22Rv1 (cell line): Measurements from ENCODE around the gene ANO9.
A peak's percentile ranks its signal among the peaks of the same experiment; 100 is the strongest.

Source experiments
- ZFX ChIP-seq: fragments of 450-650 bp; IDR thresholded peaks from 2 replicates; pipeline ENCODE4 v1.6.1; 2017; ENCODE audit warnings: antibody characterized with exemption, borderline replicate concordance
- TF ChIP-seq, protein P1 (sequence below): fragments of 450-650 bp; IDR thresholded peaks from 2 replicates; pipeline ENCODE4 v1.5.1; 2017; ENCODE audit warnings: mild to moderate bottlenecking

DNA sequence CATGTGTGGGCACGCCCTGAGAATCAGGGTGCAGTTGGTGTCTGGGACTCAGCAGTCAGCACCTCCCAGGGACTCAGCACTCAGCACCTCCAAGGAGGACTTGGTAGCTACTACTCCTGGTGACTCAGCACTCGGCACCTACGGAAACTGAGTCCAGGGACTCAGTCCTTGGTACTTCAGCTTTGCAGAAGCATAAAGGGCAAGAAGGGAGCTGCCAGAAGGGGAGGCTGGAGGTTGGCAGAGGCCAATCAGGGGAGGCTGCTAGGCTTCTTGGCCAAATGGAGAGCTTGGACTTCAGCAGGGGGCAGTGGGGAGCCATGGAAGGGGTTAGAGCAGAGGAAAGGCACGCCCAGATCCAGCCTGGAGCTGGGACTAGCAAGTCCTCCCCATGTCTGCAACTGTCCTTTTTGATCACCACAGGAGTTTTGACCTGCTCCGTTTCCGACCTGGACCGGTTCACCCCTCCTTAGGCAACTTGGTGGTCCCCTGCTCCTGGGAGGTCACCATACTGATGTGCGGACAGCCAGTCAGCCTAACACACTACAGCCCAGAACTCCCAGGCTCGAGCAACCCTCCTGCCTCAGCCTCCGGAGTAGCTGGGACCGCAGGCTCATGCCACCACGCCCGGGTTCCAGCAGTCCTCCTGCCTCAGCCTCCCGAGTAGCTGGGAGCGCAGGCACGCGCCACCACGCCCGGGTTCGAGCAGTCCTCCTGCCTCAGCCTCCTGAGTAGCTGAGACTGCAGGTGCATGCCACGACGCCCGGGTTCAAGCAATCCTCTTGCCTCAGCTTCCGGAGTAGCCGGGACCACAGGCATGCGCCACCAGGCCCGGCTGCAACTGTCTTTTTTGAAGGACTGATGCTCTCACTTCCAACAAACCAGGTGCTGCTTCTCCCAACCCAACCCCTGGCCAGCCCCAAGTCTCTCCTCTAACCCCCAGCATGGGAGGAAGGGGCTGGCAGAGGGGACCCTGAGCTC is 1.5 kb downstream of the ANO9 start:
- TF ChIP-seq, protein P1, sequence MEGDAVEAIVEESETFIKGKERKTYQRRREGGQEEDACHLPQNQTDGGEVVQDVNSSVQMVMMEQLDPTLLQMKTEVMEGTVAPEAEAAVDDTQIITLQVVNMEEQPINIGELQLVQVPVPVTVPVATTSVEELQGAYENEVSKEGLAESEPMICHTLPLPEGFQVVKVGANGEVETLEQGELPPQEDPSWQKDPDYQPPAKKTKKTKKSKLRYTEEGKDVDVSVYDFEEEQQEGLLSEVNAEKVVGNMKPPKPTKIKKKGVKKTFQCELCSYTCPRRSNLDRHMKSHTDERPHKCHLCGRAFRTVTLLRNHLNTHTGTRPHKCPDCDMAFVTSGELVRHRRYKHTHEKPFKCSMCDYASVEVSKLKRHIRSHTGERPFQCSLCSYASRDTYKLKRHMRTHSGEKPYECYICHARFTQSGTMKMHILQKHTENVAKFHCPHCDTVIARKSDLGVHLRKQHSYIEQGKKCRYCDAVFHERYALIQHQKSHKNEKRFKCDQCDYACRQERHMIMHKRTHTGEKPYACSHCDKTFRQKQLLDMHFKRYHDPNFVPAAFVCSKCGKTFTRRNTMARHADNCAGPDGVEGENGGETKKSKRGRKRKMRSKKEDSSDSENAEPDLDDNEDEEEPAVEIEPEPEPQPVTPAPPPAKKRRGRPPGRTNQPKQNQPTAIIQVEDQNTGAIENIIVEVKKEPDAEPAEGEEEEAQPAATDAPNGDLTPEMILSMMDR, result 0 out of 2 replicates have a peak, but pooled peaks have one; percentile 8
- no peak for TF ChIP-seq ZFX
